Raji (cell line): ENCODE results near the gene MRPS10.

Experiments used
- POLR2A ChIP-seq: IDR thresholded peaks from 2 replicates; pipeline ENCODE4 v1.6.1; 2011; ENCODE audit warnings: low read depth, low read length, control low read depth; ENCODE audit not compliant: insufficient read depth

Gene MRPS10

GRCh38 chr6:42195415-42195814, 22.2 kb downstream of the MRPS10 start:
- no peak for TF ChIP-seq POLR2A

- no peak for TF ChIP-seq POLR2A
These were observed 23.6 kb downstream of the MRPS10 start for GRCh38 chr6:42194056-42194455.

GRCh38 chr6:42193491-42193894, 24.2 kb downstream of the MRPS10 start:
- no peak for TF ChIP-seq POLR2A

- no peak for TF ChIP-seq POLR2A
These were observed 27.0 kb downstream of the MRPS10 start for GRCh38 chr6:42190554-42191183.

GRCh38 chr6:42188406-42188805, 29.3 kb downstream of the MRPS10 start:
- no peak for TF ChIP-seq POLR2A

- TF ChIP-seq POLR2A: no peak
These were observed 32.1 kb downstream of the MRPS10 start for GRCh38 chr6:42185597-42185996.

- no peak for TF ChIP-seq POLR2A
These were observed 33.2 kb downstream of the MRPS10 start for GRCh38 chr6:42184475-42184874.

- no peak for TF ChIP-seq POLR2A
These were observed 35.6 kb downstream of the MRPS10 start for GRCh38 chr6:42182101-42182500.

- no peak for TF ChIP-seq POLR2A
These were observed 37.7 kb downstream of the MRPS10 start for GRCh38 chr6:42179945-42180313.

GRCh38 chr6:42179261-42179944, 38.3 kb downstream of the MRPS10 start:
- no peak for TF ChIP-seq POLR2A

- TF ChIP-seq POLR2A: no peak
These were observed 39.9 kb downstream of the MRPS10 start for GRCh38 chr6:42177514-42178364.

GRCh38 chr6:42176981-42177380, 40.7 kb downstream of the MRPS10 start:
- TF ChIP-seq POLR2A: no peak

- TF ChIP-seq POLR2A: no peak
These were observed 41.8 kb downstream of the MRPS10 start for GRCh38 chr6:42175860-42176259.

GRCh38 chr6:42173101-42173500, 44.6 kb downstream of the MRPS10 start, which contains the start of gene GUCA1A:
Gene GUCA1A, plus strand, starts transcription at chr6:42173364. Its CDS starts 250 bp downstream, at chr6:42173614.
- no peak for TF ChIP-seq POLR2A

GRCh38 chr6:42171813-42172581, 45.7 kb downstream of the MRPS10 start:
- TF ChIP-seq POLR2A: no peak
